HEK293T (cell line): ENCODE data around the gene ZBTB20.

Source experiments
- ARNT ChIP-seq: fragments of 450-650 bp; IDR thresholded peaks from 2 replicates; pipeline ENCODE4 v1.6.1; 2017; ENCODE audit warnings: mild to moderate bottlenecking
- BHLHE40 ChIP-seq: fragments of 450-650 bp; IDR thresholded peaks from 2 replicates; pipeline ENCODE4 v1.6.1; 2016; ENCODE audit warnings: mild to moderate bottlenecking, moderate library complexity, borderline replicate concordance
- ELF4 ChIP-seq: fragments of 450-650 bp; IDR thresholded peaks from 2 replicates; pipeline ENCODE4 v1.6.1; 2017; ENCODE audit warnings: antibody characterized with exemption
- HDGF ChIP-seq: fragments of 450-650 bp; IDR thresholded peaks from 2 replicates; pipeline ENCODE4 v1.6.1; 2017; ENCODE audit warnings: antibody characterized with exemption, borderline replicate concordance
- LEF1 ChIP-seq: fragments of 450-650 bp; IDR thresholded peaks from 2 replicates; pipeline ENCODE4 v1.6.1; 2017; ENCODE audit warnings: mild to moderate bottlenecking, borderline replicate concordance
- NFRKB ChIP-seq: fragments of 450-650 bp; IDR thresholded peaks from 2 replicates; pipeline ENCODE4 v1.6.1; 2016; ENCODE audit warnings: mild to moderate bottlenecking, moderate library complexity
- SP1 ChIP-seq: fragments of 450-650 bp; IDR thresholded peaks from 2 replicates; pipeline ENCODE4 v1.6.1; 2017
- SUZ12 ChIP-seq: fragments of 450-650 bp; IDR thresholded peaks from 2 replicates; pipeline ENCODE4 v1.6.1; 2016; ENCODE audit warnings: mild to moderate bottlenecking
- ZNF384 ChIP-seq: fragments of 450-650 bp; IDR thresholded peaks from 2 replicates; pipeline ENCODE4 v1.6.1; 2016

GRCh38 chr3:114378760-114379159 is 768.3 kb downstream of the ZBTB20 start:
- TF ChIP-seq ARNT = no peak
- TF ChIP-seq SP1 = no peak
- no peak for TF ChIP-seq ZNF384
- no peak for TF ChIP-seq LEF1
- no peak for TF ChIP-seq ELF4
- TF ChIP-seq NFRKB = no peak
- no peak for TF ChIP-seq HDGF
- no peak for TF ChIP-seq BHLHE40
- TF ChIP-seq SUZ12 = no peak
